ENCODE results near the gene PRDM12. TPM values are rescaled to one million over a fixed set of nuclear protein-coding genes. Genes with fewer than 3 reads are reported as not detected.

PRDM12 gene
- total and polyA plus RNA-seq, 11 donors, result 0.14 TPM; not detected in 10

DNA sequence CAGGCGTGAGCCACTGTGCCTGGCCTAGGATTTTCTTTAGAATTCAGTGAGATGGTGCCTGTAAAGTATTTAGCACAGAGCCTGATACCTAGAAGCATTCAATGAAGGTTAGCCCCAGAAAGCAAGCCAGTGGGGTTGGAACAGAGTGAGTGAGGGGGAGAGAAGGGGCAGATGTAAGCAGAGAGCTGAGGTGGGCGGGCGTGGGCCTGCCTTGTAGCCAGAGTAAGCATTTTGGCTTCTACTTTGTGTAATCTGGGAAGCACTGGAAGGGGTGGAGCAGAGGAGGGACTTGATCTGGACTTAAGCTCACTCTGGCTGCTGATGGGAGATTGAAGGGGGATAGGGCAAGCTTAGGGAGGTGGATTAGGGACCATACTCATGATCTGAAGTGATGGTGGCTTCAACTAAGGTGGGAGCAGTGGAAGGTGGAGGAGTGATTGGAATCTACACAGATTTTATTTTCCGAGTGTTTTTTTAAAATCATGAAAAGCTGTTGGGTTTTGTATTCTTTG, 31.8 kb downstream of the PRDM12 start:
- no peaks in the 10 kb centered on the region for H3K9me3 ChIP-seq
- TF ChIP-seq, protein P1, sequence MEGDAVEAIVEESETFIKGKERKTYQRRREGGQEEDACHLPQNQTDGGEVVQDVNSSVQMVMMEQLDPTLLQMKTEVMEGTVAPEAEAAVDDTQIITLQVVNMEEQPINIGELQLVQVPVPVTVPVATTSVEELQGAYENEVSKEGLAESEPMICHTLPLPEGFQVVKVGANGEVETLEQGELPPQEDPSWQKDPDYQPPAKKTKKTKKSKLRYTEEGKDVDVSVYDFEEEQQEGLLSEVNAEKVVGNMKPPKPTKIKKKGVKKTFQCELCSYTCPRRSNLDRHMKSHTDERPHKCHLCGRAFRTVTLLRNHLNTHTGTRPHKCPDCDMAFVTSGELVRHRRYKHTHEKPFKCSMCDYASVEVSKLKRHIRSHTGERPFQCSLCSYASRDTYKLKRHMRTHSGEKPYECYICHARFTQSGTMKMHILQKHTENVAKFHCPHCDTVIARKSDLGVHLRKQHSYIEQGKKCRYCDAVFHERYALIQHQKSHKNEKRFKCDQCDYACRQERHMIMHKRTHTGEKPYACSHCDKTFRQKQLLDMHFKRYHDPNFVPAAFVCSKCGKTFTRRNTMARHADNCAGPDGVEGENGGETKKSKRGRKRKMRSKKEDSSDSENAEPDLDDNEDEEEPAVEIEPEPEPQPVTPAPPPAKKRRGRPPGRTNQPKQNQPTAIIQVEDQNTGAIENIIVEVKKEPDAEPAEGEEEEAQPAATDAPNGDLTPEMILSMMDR (IDR thresholded peaks at IDR 0.05), result no peak
- TF ChIP-seq POLR2A (IDR thresholded peaks at IDR 0.05), result no peak
- peaks cover 0 to 58% (median 50%) of the 10 kb centered on the region in 9 donors for H3K36me3 ChIP-seq
- no peak for ATAC-seq
- H3K4me3 ChIP-seq, result no peak overlapping the region
- H3K27ac ChIP-seq, result no peak overlapping the region
- intact Hi-C loops (cut with DNase I), result loop anchor here in 1 of 10 donors (5.0 kb wide), 1 partner anchor 301 kb away; no protein-coding TSS in a partner anchor
- peaks cover 0 to 33% (median 17%) of the 10 kb centered on the region in 12 donors for H3K4me1 ChIP-seq
- no peak for DNase-seq
- 91 to 96% (median 93%) methylated on average over 4 of the region's 4 CpGs for whole genome bisulfite sequencing, 4 donors
- H3K27me3 ChIP-seq, result no peaks in the 10 kb centered on the region

DNA sequence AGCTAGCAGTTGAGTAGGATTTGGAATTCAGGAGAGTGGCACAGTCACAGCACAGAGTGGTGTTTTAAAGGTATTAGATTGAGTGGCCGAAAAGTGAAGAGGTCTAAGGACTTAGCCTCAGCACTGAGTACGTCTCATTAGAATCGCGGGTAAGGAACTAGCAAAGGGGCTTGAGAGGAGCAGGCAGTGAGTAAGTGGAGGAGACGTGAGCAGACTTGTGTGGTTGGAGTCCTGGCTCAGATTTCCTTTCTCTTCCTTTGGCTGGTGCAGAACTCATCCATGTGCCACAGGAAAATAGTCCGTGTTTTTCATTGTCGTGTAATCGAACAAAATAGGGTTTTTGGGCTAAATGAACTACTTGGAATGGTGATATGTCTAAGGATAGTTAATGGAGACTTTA, 32.6 kb downstream of the PRDM12 start:
- intact Hi-C loops (cut with DNase I), result loop anchor here in 1 of 10 donors (5.0 kb wide), 1 partner anchor 300 kb away; no protein-coding TSS in a partner anchor
- peaks cover 0 to 65% (median 57%) of the 10 kb centered on the region in 9 donors for H3K36me3 ChIP-seq
- peaks cover 0 to 41% (median 24%) of the 10 kb centered on the region in 12 donors for H3K4me1 ChIP-seq
- H3K27me3 ChIP-seq, result no peaks in the 10 kb centered on the region
- whole genome bisulfite sequencing, 4 donors, result 84 to 94% (median 90%) methylated on average over 8 of the region's 8 CpGs
- H3K4me3 ChIP-seq, result no peak overlapping the region
- TF ChIP-seq, protein P1 (IDR thresholded peaks at IDR 0.05), result no peak
- no peak for TF ChIP-seq POLR2A (IDR thresholded peaks at IDR 0.05)
- ATAC-seq (no peak), DNase-seq (no peak)
- no peaks in the 10 kb centered on the region for H3K9me3 ChIP-seq
- no peak overlapping the region for H3K27ac ChIP-seq

DNA sequence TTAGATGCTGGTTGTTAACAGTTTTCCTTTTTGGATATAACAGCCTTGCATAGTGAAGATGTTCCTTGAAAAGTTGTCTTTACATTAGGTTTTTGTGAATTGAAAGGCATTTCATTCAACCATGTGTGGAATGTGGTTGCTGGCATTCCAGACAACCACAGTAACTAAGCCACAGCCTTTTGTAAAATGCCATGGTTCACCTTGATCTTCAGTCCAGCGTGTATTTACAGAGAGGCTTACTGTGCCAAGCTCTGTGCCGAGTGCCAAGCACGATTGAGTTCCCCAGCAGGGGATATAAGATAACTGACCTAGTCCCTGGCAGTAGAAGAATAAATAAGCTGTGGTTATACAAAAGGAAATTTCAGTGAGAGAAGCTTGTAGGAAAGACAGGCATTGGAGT, 34.1 kb downstream of the PRDM12 start:
- TF ChIP-seq, protein P1 (IDR thresholded peaks at IDR 0.05), result no peak
- Histone ChIP-seq H3K4me1 (peaks cover 0 to 33% (median 20%) of the 10 kb centered on the region in 12 donors), H3K4me3 (no peak overlapping the region), H3K9me3 (no peaks in the 10 kb centered on the region), H3K36me3 (peaks cover 0 to 80% (median 73%) of the 10 kb centered on the region in 9 donors), H3K27ac (no peak overlapping the region), H3K27me3 (no peaks in the 10 kb centered on the region)
- intact Hi-C loops (cut with DNase I), result loop anchor here in 1 of 10 donors (5.0 kb wide), 1 partner anchor 299 kb away; no protein-coding TSS in a partner anchor
- DNase-seq (no peak), ATAC-seq (no peak)
- WGBS, 4 donors, result 44 to 64% (median 62%) methylated on average over 3 of the region's 3 CpGs

DNA sequence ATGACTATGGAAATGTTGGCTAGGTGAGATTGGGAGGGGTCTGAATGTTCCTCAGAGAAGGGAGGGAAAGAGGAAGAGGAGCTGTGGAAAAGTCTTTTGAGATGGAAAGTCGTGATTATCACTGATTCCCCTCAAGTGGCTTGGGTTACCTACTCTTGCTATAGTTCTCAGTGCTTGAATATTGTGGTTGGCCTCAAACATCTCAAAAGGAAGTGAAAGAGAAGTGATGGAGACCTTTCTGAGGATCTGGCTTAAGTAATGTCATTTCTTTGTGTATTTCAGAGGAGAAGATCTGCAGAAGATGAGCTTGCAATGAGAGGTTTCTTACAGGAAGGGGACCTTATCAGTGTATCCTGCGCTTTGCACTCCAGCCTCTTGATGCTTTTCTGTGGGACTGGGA, 34.7 kb downstream of the PRDM12 start:
- Histone ChIP-seq H3K27ac (no peak overlapping the region), H3K27me3 (no peaks in the 10 kb centered on the region), H3K4me1 (peaks cover 0 to 30% (median 18%) of the 10 kb centered on the region in 12 donors), H3K36me3 (peaks cover 0 to 86% (median 78%) of the 10 kb centered on the region in 9 donors), H3K9me3 (no peaks in the 10 kb centered on the region), H3K4me3 (no peak overlapping the region)
- 86 to 93% (median 91%) methylated on average over 2 of the region's 2 CpGs for WGBS, 4 donors
- DNase-seq, result no peak
- intact Hi-C loops (cut with DNase I), result loop anchor here in 1 of 10 donors (5.0 kb wide), 1 partner anchor 298 kb away; no protein-coding TSS in a partner anchor
- no peak for ATAC-seq
- TF ChIP-seq, protein P1 (IDR thresholded peaks at IDR 0.05), result no peak
- no peak for TF ChIP-seq POLR2A (IDR thresholded peaks at IDR 0.05)

Measured in heart left ventricle (tissue), 16 donors.